SJCRH30 (cell line): ENCODE results near the gene HRH4. TPM values are rescaled to one million over a fixed set of nuclear protein-coding genes. Genes with fewer than 3 reads are reported as not detected.

Experiments
- DNase-seq, 2 experiments: peaks; one replicate each; pipeline ENCODE4 v3.0.0-alpha.2; 2015 to 2020
- H3K27ac ChIP-seq: fragments of 250-450 bp; sonication (Bioruptor Pico); 2 replicates; pipeline ENCODE4 v1.5.1; 2020; ENCODE audit warnings: mild to moderate bottlenecking, moderate library complexity
- H3K27me3 ChIP-seq: fragments of 250-450 bp; sonication (Bioruptor Pico); 2 replicates; pipeline ENCODE4 v1.5.1; 2020; ENCODE audit warnings: mild to moderate bottlenecking, moderate library complexity
- H3K36me3 ChIP-seq: fragments of 250-450 bp; sonication (Bioruptor Pico); 2 replicates; pipeline ENCODE4 v1.5.1; 2020; ENCODE audit warnings: mild to moderate bottlenecking, moderate library complexity
- H3K4me1 ChIP-seq: fragments of 250-450 bp; sonication (Bioruptor Pico); 2 replicates; pipeline ENCODE4 v1.5.1; 2020; ENCODE audit warnings: mild to moderate bottlenecking, moderate library complexity
- H3K4me3 ChIP-seq: fragments of 250-450 bp; sonication (Bioruptor Pico); 2 replicates; pipeline ENCODE4 v1.5.1; 2020; ENCODE audit warnings: mild to moderate bottlenecking, moderate library complexity
- H3K9me3 ChIP-seq: fragments of 250-450 bp; sonication (Bioruptor Pico); replicated peaks from 2 replicates; pipeline ENCODE4 v1.5.1; 2020; ENCODE audit warnings: mild to moderate bottlenecking, moderate library complexity
- total RNA-seq: library from RNA; depleted of rRNA; stranded (reverse); fragments of >200 nt; shearing (Covaris generic); gene quantifications from 2 replicates; pipeline ENCODE4 v1.2.3, GENCODE V29; 2014

HRH4 gene
- total RNA-seq, 1 experiment from 2014 or later = not detected

DNA sequence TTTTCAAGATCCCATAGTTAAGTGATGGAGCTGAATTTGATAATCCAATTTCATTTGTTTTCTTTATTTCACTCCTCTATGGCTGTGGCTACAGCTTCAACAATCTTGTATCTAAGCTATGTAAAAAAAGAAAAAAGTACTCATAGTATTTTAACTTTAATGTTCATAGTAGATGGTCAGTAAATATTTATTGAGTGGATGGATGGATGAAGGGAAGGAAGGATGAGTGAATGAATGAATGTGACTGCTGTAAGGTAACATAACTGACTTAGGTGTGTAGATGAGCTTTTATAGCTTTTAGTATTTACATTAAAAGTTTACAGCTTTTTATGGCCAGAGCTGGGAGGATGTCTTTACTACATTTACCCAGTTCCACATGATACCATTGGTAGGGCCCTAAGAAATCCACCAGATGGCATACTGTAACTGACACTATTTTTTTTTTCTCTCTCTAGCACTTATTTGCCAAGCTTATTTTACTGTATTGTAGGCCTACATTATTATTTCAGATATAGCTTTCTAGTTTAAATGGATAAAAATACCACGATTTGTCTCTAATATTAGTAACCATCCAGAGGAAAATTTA is 13.4 kb upstream of the HRH4 start:
- no peak overlapping the region for H3K4me3 ChIP-seq
- no peaks in the 10 kb centered on the region for H3K9me3 ChIP-seq
- no peaks in the 10 kb centered on the region for H3K4me1 ChIP-seq
- peaks cover 2% of the 10 kb centered on the region for H3K36me3 ChIP-seq
- H3K27ac ChIP-seq = no peak overlapping the region
- H3K27me3 ChIP-seq = no peaks in the 10 kb centered on the region
- no peak for DNase-seq

DNA sequence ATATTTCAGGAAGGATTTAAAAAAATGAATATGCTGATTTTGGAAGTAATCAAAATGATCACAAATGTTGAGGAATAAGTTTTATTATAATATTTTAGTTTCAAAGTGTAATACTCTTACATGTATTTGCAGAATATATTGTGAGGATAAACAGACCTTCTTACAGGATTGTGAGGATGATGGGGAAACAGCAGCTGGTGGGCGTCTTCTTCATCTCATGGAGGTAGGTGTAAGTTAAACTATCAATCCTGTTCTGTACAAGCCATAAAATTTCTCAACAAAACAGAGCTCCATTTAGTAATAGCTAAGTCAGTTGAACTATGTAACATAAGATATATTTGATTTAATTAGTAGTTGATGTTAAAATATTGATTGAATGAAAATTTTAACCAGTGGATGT is 12.5 kb upstream of the HRH4 start:
- no peaks in the 10 kb centered on the region for H3K27me3 ChIP-seq
- H3K9me3 ChIP-seq = no peaks in the 10 kb centered on the region
- no peak overlapping the region for H3K4me3 ChIP-seq
- H3K4me1 ChIP-seq = no peaks in the 10 kb centered on the region
- no peak overlapping the region for H3K27ac ChIP-seq
- peaks cover 2% of the 10 kb centered on the region for H3K36me3 ChIP-seq
- DNase-seq = no peak

GRCh38 chr18:24456549-24456948 is 3.9 kb upstream of the HRH4 start:
- no peaks in the 10 kb centered on the region for H3K4me1 ChIP-seq
- no peaks in the 10 kb centered on the region for H3K36me3 ChIP-seq
- H3K27ac ChIP-seq = no peak overlapping the region
- no peaks in the 10 kb centered on the region for H3K27me3 ChIP-seq
- H3K4me3 ChIP-seq = no peak overlapping the region
- no peak for DNase-seq
- H3K9me3 ChIP-seq = no peaks in the 10 kb centered on the region

- Histone ChIP-seq H3K27me3 (no peaks in the 10 kb centered on the region), H3K36me3 (no peaks in the 10 kb centered on the region), H3K9me3 (no peaks in the 10 kb centered on the region), H3K4me1 (no peaks in the 10 kb centered on the region; the same call in 1 of the 2 replicates), H3K27ac (no peak overlapping the region), H3K4me3 (no peak overlapping the region)
- no peak for DNase-seq
Measured at GRCh38 chr18:24459772-24460171, 665 bp upstream of the HRH4 start.

DNA sequence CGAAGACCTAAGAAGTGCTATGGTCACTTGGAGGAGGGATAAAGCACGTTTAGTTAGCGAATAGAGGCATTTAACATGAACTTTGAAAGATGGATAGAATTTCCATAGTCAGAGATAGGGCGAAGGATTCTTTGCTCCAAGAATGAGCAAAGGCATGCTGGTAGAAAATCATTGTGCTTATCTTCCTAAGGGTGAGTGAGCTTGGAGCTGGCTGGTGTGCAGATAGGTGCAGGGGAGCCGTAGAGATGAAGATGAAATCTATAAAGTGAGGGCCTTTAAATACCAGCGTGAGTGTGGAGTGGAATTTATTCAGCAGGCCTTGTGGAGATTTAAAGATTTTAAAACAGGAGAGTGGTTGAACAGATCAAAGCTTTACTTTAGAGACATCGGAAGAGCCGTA is 1.6 kb downstream of the HRH4 start:
- no peak for DNase-seq
- Histone ChIP-seq H3K9me3 (no peaks in the 10 kb centered on the region), H3K4me1 (no peaks in the 10 kb centered on the region; the same call in 1 of the 2 replicates), H3K27ac (no peak overlapping the region), H3K36me3 (no peaks in the 10 kb centered on the region), H3K4me3 (no peak overlapping the region), H3K27me3 (no peaks in the 10 kb centered on the region)

GRCh38 chr18:24462838-24463775 is 2.7 kb downstream of the HRH4 start:
- H3K27me3 ChIP-seq = no peaks in the 10 kb centered on the region
- peak overlapping the region; percentile 21; the same call in 1 of the 2 replicates for H3K27ac ChIP-seq
- H3K4me3 ChIP-seq = no peak overlapping the region
- peak; percentile 24 to 49 for DNase-seq
- H3K4me1 ChIP-seq = no peaks in the 10 kb centered on the region; the same call in 1 of the 2 replicates
- no peaks in the 10 kb centered on the region for H3K9me3 ChIP-seq
- H3K36me3 ChIP-seq = no peaks in the 10 kb centered on the region

DNA sequence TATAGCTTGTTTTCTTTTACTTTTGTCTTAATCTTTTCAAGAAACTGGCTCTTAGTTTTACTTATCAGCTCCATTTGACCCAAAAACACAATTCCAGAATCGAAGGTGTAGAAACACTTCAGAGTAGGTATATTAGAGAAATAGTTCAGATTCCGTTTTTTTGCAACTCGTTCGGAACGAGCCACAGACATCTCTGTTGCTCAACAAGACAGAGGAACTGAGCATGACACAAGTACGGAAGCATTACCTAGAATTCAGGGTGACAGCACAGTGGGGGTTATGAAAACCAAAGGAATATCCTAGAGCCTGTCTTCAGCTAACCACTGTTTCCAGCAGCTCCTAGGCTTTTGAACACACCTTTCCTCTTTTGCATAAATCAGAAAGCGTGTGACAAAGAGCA is 5.0 kb downstream of the HRH4 start:
- no peak for DNase-seq
- Histone ChIP-seq H3K4me3 (no peak overlapping the region), H3K9me3 (no peaks in the 10 kb centered on the region), H3K27ac (no peak overlapping the region), H3K27me3 (no peaks in the 10 kb centered on the region), H3K4me1 (no peaks in the 10 kb centered on the region; the same call in 1 of the 2 replicates), H3K36me3 (no peaks in the 10 kb centered on the region)

DNA sequence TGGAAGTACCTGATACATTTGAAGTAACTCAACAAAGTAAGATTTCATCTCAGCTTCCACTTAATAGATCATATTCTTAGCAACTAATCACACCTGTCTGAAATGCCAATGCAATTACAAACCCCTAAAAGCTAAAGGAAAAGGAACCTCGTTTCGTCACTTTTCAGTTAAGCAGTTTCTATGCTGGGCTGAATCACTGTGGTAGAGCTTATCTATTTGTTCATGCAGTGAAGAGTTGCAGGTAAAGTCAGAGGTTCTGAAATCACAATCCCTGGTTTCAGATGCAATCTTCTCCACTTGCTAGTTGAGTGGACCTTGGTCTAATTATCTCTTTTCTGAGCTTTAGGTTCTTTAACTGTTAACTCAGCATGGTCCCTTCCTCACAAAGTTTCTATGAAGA is 6.3 kb downstream of the HRH4 start:
- no peak for DNase-seq
- no peaks in the 10 kb centered on the region; the same call in 1 of the 2 replicates for H3K4me1 ChIP-seq
- H3K27ac ChIP-seq = no peak overlapping the region
- H3K9me3 ChIP-seq = no peaks in the 10 kb centered on the region
- H3K27me3 ChIP-seq = no peaks in the 10 kb centered on the region
- H3K4me3 ChIP-seq = no peak overlapping the region
- no peaks in the 10 kb centered on the region for H3K36me3 ChIP-seq

DNA sequence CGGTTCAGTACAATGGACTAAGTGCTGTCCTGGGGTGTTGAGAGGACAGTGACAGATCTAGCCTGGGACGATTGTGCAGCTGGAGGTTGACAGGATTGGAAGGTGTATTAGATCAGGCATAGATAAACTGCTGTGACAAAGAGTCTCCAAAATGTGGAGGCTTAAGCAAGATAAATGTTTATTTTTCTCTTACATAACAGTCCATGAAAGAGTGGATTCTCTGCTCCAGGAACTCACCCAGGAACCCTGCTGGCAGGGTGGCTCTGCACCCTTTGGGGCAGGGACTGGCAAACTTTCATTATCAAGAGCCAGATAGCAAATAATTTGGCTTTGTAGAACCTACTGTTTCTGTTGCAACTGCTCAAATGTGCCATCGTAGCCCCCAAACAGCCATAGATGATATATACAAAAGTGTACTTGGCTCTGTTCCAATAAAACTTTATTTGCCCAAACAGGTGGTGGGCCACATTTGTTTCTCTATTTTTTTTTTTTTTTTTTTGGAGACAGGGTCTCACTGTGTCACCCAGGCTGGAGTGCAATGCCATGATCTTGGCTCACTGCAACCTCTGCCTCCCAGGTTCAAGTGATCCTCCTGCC is 9.7 kb downstream of the HRH4 start:
- H3K27ac ChIP-seq = no peak overlapping the region
- DNase-seq = peak in 1 of 2 experiments; percentile 10
- H3K36me3 ChIP-seq = no peaks in the 10 kb centered on the region
- H3K4me1 ChIP-seq = no peaks in the 10 kb centered on the region
- no peaks in the 10 kb centered on the region for H3K9me3 ChIP-seq
- no peaks in the 10 kb centered on the region for H3K27me3 ChIP-seq
- no peak overlapping the region for H3K4me3 ChIP-seq

DNA sequence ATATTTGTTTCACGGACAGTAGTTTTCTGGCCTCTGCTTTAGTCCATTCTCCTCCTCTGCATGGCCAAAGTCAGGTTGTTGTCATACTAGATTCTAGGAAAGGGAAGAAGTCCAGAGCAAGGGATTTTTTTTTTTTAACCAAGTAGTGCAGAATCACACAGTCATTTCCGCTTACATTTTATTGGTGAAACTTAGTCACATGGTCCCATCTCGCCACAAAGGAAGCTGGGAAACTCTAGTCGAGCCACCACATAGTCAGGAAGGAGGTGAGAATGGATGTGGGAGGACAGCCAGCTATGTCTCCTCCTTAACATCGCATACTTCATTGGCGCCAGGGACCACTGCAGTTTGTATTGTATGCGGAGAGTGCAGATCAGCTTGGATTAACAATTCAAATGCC is 10.4 kb downstream of the HRH4 start:
- H3K27ac ChIP-seq = no peak overlapping the region
- no peaks in the 10 kb centered on the region for H3K36me3 ChIP-seq
- no peaks in the 10 kb centered on the region for H3K9me3 ChIP-seq
- no peaks in the 10 kb centered on the region for H3K27me3 ChIP-seq
- no peaks in the 10 kb centered on the region for H3K4me1 ChIP-seq
- no peak overlapping the region for H3K4me3 ChIP-seq
- DNase-seq = no peak

- Histone ChIP-seq H3K36me3 (no peaks in the 10 kb centered on the region), H3K27ac (no peak overlapping the region), H3K9me3 (no peaks in the 10 kb centered on the region), H3K4me3 (no peak overlapping the region), H3K27me3 (no peaks in the 10 kb centered on the region), H3K4me1 (no peaks in the 10 kb centered on the region)
- no peak for DNase-seq
Measured at GRCh38 chr18:24472591-24472990, 12.2 kb downstream of the HRH4 start.

- no peaks in the 10 kb centered on the region for H3K27me3 ChIP-seq
- H3K27ac ChIP-seq = no peak overlapping the region
- DNase-seq = no peak
- H3K9me3 ChIP-seq = no peaks in the 10 kb centered on the region
- no peaks in the 10 kb centered on the region for H3K4me1 ChIP-seq
- H3K36me3 ChIP-seq = no peaks in the 10 kb centered on the region
- H3K4me3 ChIP-seq = no peak overlapping the region
Measured at GRCh38 chr18:24474406-24474805, 14.0 kb downstream of the HRH4 start.

- Histone ChIP-seq H3K27ac (no peak overlapping the region), H3K4me1 (no peaks in the 10 kb centered on the region), H3K36me3 (no peaks in the 10 kb centered on the region), H3K9me3 (no peaks in the 10 kb centered on the region), H3K27me3 (no peaks in the 10 kb centered on the region), H3K4me3 (no peak overlapping the region)
- DNase-seq = no peak
Measured at GRCh38 chr18:24475926-24476589, 15.6 kb downstream of the HRH4 start.

DNA sequence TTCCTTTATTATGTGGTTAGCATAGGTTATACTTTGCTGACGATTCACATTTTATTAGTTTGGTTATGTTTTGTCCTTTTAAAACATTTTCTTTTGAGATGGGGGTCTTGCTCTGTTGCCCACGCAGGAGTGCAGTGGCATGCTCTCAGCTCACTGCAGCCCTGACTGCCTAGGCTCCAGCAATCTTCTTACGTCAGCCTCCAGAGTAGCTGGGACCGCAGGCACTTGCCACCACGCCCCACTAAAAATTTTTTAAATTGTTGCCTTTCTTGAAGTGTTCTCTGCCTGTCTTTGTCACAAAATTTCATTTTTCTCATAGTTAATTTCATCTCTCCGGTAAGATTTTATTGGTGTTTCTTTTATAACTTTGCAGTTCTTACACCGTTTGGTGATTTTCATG is 18.9 kb downstream of the HRH4 start:
- Histone ChIP-seq H3K9me3 (no peaks in the 10 kb centered on the region), H3K4me3 (no peak overlapping the region), H3K36me3 (no peaks in the 10 kb centered on the region), H3K4me1 (peaks cover 3% of the 10 kb centered on the region; the same call in 1 of the 2 replicates), H3K27ac (no peak overlapping the region), H3K27me3 (no peaks in the 10 kb centered on the region)
- DNase-seq = no peak

GRCh38 chr18:24482821-24483220 is 22.4 kb downstream of the HRH4 start:
- Histone ChIP-seq H3K9me3 (no peaks in the 10 kb centered on the region), H3K27ac (no peak overlapping the region), H3K36me3 (no peaks in the 10 kb centered on the region), H3K27me3 (no peaks in the 10 kb centered on the region), H3K4me1 (peaks cover 3% of the 10 kb centered on the region; the same call in 1 of the 2 replicates), H3K4me3 (no peak overlapping the region)
- peak; percentile 39 to 54 for DNase-seq
